Loucy (cell line): ENCODE measurements around the gene MUC5B.

Experiments
- CTCF ChIP-seq: fragments of 200-600 bp; sonication (generic); conservative IDR thresholded peaks from 2 replicates; pipeline ENCODE4 v1.5.1; 2014; ENCODE audit warnings: mild to moderate bottlenecking, antibody characterized with exemption, low read length
- EZH2phosphoT487 ChIP-seq: fragments of 200-600 bp; IDR thresholded peaks from 2 replicates; pipeline ENCODE4 v1.6.1; 2018; ENCODE audit warnings: antibody characterized with exemption, mild to moderate bottlenecking, moderate library complexity, borderline replicate concordance

GRCh38 chr11:1258401-1259075 lies 35.7 kb downstream of the MUC5B start:
- no peak for TF ChIP-seq CTCF
- TF ChIP-seq EZH2phosphoT487 = no peak
